ENCODE results near the gene SLC27A4.

DNA sequence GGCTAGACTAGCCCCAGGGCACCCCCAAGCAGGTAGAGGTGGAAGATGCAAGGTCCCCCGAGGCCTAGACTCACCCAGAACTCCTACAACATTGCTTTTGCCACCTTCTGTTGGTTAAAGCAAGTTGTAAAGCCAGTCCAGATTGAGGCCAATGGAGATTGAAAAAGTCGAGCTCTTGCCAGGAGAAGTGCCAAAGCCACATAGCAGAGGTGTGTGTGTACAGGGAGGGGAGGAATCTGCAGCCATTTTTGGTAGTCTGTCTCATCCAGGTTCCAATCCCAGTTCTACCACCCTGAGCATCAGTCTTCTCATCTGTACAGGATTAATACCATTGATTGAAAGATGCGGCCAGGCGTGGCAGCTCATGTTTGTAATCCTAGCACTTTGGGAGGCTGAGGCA, 18.5 kb downstream of the SLC27A4 start:
- no peak for TF ChIP-seq POLR2AphosphoS5 (IDR thresholded peaks at IDR 0.05; ENCODE audit: low read depth, low read length)
- no peak for TF ChIP-seq POLR2A (IDR thresholded peaks at IDR 0.05; ENCODE audit: low read depth, low read length)
- no peak for TF ChIP-seq SPI1 (IDR thresholded peaks at IDR 0.05; ENCODE audit: low read depth, low read length)
